ENCODE measurements around the gene NRAS.
A peak's percentile ranks its signal among the peaks of the same experiment; 100 is the strongest.
"Not testable (repeated sequence)": the region's sequence is repeated elsewhere in the genome, so short reads cannot be mapped to it uniquely, and the experiment has no call there.

The NRAS gene

DNA sequence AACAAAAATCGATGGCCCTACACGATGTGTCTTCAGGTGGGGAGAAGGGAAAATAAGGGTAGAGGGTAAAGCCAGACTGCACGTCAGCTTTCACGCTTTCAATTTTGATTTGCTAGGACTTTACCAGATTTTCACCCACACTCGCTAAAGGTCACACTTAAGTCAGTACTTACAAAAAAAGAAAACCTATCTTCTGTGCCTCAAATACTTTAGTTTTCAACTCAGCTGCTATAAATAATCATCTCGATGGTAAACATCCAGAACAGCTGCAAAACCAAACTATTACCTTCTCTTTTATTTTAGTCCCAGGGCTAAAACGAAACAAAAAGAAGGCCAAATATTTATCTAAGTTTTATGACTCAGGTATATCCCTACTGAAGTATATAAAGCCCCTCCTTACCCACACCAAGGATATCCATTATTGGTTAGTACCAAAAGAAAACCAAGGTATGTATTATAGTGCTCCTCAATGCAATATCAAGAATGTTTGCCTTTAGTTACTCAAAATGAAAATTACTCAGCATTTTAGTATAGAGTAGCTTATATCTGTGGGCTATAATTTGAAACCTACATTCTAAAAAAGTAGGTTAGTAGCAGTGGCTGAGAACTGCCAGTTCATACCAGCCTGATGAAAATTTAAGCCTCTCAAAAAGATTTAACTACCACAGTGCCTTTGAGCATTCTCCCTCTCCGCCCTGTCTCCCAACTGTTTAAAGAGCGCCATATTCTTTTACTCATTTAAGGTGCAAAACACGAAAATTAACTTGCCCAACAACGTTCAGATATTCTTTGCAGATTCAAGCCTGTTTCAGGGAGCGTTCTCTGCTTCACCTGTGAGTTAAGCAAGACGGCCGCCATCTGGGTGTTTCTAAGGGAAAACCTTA, 39.7 kb upstream of the NRAS start:
- Histone ChIP-seq H3K9me3 (no peaks in the 10 kb centered on the region), H3K4me1 (peaks cover 0 to 58% (median 45%) of the 10 kb centered on the region in 4 donors), H3K4me3 (peak overlapping the region; percentile 92 to 97), H3K36me3 (no peaks in the 10 kb centered on the region), H3K27me3 (no peaks in the 10 kb centered on the region), H3K27ac (peak overlapping the region; percentile 100)
- intact Hi-C loops (cut with DNase I; ENCODE audit: low total_unique reads) = no loop called here
- TF ChIP-seq, protein P1, sequence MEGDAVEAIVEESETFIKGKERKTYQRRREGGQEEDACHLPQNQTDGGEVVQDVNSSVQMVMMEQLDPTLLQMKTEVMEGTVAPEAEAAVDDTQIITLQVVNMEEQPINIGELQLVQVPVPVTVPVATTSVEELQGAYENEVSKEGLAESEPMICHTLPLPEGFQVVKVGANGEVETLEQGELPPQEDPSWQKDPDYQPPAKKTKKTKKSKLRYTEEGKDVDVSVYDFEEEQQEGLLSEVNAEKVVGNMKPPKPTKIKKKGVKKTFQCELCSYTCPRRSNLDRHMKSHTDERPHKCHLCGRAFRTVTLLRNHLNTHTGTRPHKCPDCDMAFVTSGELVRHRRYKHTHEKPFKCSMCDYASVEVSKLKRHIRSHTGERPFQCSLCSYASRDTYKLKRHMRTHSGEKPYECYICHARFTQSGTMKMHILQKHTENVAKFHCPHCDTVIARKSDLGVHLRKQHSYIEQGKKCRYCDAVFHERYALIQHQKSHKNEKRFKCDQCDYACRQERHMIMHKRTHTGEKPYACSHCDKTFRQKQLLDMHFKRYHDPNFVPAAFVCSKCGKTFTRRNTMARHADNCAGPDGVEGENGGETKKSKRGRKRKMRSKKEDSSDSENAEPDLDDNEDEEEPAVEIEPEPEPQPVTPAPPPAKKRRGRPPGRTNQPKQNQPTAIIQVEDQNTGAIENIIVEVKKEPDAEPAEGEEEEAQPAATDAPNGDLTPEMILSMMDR (IDR thresholded peaks at IDR 0.05) = no peak
- no peak for DNase-seq

- TF ChIP-seq, protein P1 (IDR thresholded peaks at IDR 0.05) = no peak
- peak overlapping the region in 1 of 2 donors; percentile 92 for H3K4me3 ChIP-seq
- H3K9me3 ChIP-seq = no peaks in the 10 kb centered on the region
- no peak for DNase-seq
- peaks cover 0 to 68% (median 50%) of the 10 kb centered on the region in 4 donors for H3K4me1 ChIP-seq
- intact Hi-C loops (cut with DNase I; ENCODE audit: low total_unique reads) = no loop called here
- H3K36me3 ChIP-seq = no peaks in the 10 kb centered on the region
- peak overlapping the region; percentile 4 to 100 for H3K27ac ChIP-seq
- H3K27me3 ChIP-seq = no peaks in the 10 kb centered on the region
Observed at GRCh38 chr1:114755006-114755931, 38.7 kb upstream of the NRAS start.

- Histone ChIP-seq H3K36me3 (peaks cover 9 to 14% (median 12%) of the 10 kb centered on the region in 3 donors), H3K4me1 (peaks cover 0 to 84% (median 56%) of the 10 kb centered on the region in 4 donors)
- H3K4me3 ChIP-seq; H3K9me3 ChIP-seq; intact Hi-C loops (cut with DNase I; ENCODE audit: low total_unique reads); DNase-seq; H3K27me3 ChIP-seq; H3K27ac ChIP-seq: not testable (repeated sequence)
Observed at GRCh38 chr1:114753702-114754101, 37.1 kb upstream of the NRAS start.

DNA sequence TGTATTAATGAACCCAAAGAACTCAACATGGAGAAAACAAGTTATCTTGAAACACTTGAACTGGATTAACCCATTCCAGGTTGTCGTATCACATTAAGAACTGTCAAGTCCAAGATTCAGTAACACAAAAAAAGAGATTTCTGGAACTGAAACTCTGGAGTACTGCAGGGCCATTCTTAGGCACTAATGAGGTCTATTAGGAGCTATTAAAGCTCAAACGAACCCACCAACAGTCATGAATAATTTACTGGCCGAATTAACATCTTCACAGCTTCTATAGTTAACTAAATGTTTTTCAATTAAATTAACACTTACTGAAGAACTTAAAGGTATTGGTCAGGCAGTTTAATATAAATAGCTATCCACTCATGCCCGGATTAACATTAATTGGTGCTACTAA, 36.6 kb upstream of the NRAS start:
- no peaks in the 10 kb centered on the region for H3K27me3 ChIP-seq
- intact Hi-C loops (cut with DNase I; ENCODE audit: low total_unique reads) = no loop called here
- no peaks in the 10 kb centered on the region for H3K9me3 ChIP-seq
- no peak overlapping the region for H3K4me3 ChIP-seq
- TF ChIP-seq, protein P1 (IDR thresholded peaks at IDR 0.05) = no peak
- peaks cover 0 to 89% (median 59%) of the 10 kb centered on the region in 4 donors for H3K4me1 ChIP-seq
- H3K36me3 ChIP-seq = peaks cover 14 to 18% (median 18%) of the 10 kb centered on the region in 3 donors
- no peak for DNase-seq
- H3K27ac ChIP-seq = no peak overlapping the region

- peaks cover 0 to 99% (median 50%) of the 10 kb centered on the region in 4 donors for H3K4me1 ChIP-seq
- H3K9me3 ChIP-seq = no peaks in the 10 kb centered on the region
- no peak for DNase-seq
- H3K27me3 ChIP-seq = no peaks in the 10 kb centered on the region
- intact Hi-C loops (cut with DNase I; ENCODE audit: low total_unique reads) = no loop called here
- TF ChIP-seq, protein P1 (IDR thresholded peaks at IDR 0.05) = no peak
- no peak overlapping the region for H3K27ac ChIP-seq
- peaks cover 24 to 35% (median 25%) of the 10 kb centered on the region in 3 donors for H3K36me3 ChIP-seq
- H3K4me3 ChIP-seq = no peak overlapping the region
Observed at GRCh38 chr1:114750780-114751179, 34.2 kb upstream of the NRAS start.
